Erythroblast (primary cell): ENCODE data around the gene TENM4.

Experiments used
- GATA1 ChIP-seq: IDR thresholded peaks from 2 replicates; pipeline ENCODE4 v1.6.1; 2011; ENCODE audit warnings: low read depth, mild to moderate bottlenecking, control low read depth, low read length, moderate library complexity
- POLR2A ChIP-seq: IDR thresholded peaks from 2 replicates; pipeline ENCODE4 v1.6.1; 2011; ENCODE audit warnings: mild to moderate bottlenecking, low read length

DNA sequence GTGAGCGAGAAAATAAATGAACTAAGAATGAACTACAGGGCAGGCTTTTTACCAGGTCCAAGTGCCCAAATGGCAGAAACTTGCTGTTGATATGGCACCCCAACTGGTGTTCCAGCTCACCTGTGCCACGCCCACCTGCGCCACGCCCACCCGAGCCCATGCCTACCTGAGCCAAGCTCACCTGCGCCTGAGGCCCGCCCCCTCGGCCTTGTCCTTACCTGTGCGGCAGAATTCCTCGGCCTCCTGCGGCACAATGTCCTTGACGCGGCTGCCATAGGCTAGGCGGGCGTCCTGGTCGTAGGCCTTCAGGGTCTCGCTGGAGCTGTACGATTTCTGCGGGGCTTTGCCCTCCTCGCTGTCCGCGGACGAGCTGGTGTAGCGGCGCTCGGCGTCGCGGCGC is 371.3 kb downstream of the TENM4 start:
- no peak for TF ChIP-seq POLR2A
- TF ChIP-seq GATA1 = no peak
